IPS-20b (cell line): Measurements from ENCODE around the gene SIK2.
"Not testable (repeated sequence)": the region's sequence is repeated elsewhere in the genome, so short reads cannot be mapped to it uniquely, and the experiment has no call there.

Experiments
- H3K27ac ChIP-seq: one replicate; pipeline ENCODE4 v1.5.1; 2013; ENCODE audit warnings: low read length
- H3K27me3 ChIP-seq: 2 replicates; pipeline ENCODE4 v1.6.1; 2013; ENCODE audit warnings: mild to moderate bottlenecking, low read length, inconsistent platforms; ENCODE audit not compliant: insufficient read depth
- H3K36me3 ChIP-seq: 2 replicates; pipeline ENCODE4 v1.6.1; 2013; ENCODE audit warnings: low read depth, mild to moderate bottlenecking, inconsistent platforms, low read length, moderate library complexity; ENCODE audit not compliant: insufficient read depth
- H3K4me1 ChIP-seq: 2 replicates; pipeline ENCODE4 v1.6.1; 2013; ENCODE audit warnings: mild to moderate bottlenecking, control low read depth, inconsistent platforms, low read length, moderate library complexity; ENCODE audit not compliant: insufficient read depth
- H3K4me3 ChIP-seq: 2 replicates; pipeline ENCODE4 v1.5.1; 2013; ENCODE audit warnings: mild to moderate bottlenecking, low read length, inconsistent platforms
- H3K9ac ChIP-seq: 2 replicates; pipeline ENCODE4 v1.6.1; 2013; ENCODE audit warnings: low read depth, mild to moderate bottlenecking, inconsistent platforms, low read length, moderate library complexity
- H3K9me3 ChIP-seq: 2 replicates; pipeline ENCODE4 v1.6.1; 2013; ENCODE audit warnings: mild to moderate bottlenecking, low read depth, low read length, inconsistent platforms; ENCODE audit not compliant: insufficient read depth

SIK2 gene

GRCh38 chr11:111714522-111714921 is 112.3 kb downstream of the SIK2 start:
- peaks cover 7% of the 10 kb centered on the region; the same call in 1 of the 2 replicates for H3K4me1 ChIP-seq
- peaks cover 21% of the 10 kb centered on the region for H3K36me3 ChIP-seq
- no peak overlapping the region for H3K9ac ChIP-seq
- H3K27ac ChIP-seq = no peak overlapping the region
- H3K27me3 ChIP-seq = no peaks in the 10 kb centered on the region
- no peaks in the 10 kb centered on the region for H3K9me3 ChIP-seq
- H3K4me3 ChIP-seq = no peak overlapping the region

- no peaks in the 10 kb centered on the region for H3K27me3 ChIP-seq
- peaks cover 7% of the 10 kb centered on the region; the same call in 1 of the 2 replicates for H3K4me1 ChIP-seq
- H3K36me3 ChIP-seq = peaks cover 28% of the 10 kb centered on the region
- H3K4me3 ChIP-seq = no peak overlapping the region
- H3K9me3 ChIP-seq = no peaks in the 10 kb centered on the region
- H3K27ac ChIP-seq = no peak overlapping the region
- no peak overlapping the region for H3K9ac ChIP-seq
Measured at GRCh38 chr11:111715142-111715816, 113.0 kb downstream of the SIK2 start.

GRCh38 chr11:111717660-111718059 is 115.4 kb downstream of the SIK2 start:
- H3K27ac ChIP-seq, H3K4me1 ChIP-seq, H3K9me3 ChIP-seq, H3K4me3 ChIP-seq, H3K9ac ChIP-seq, H3K27me3 ChIP-seq: not testable (repeated sequence)
- peaks cover 45% of the 10 kb centered on the region for H3K36me3 ChIP-seq

- no peaks in the 10 kb centered on the region for H3K27me3 ChIP-seq
- no peak overlapping the region for H3K4me3 ChIP-seq
- H3K9me3 ChIP-seq = no peaks in the 10 kb centered on the region
- no peak overlapping the region for H3K9ac ChIP-seq
- H3K36me3 ChIP-seq = peaks cover 46% of the 10 kb centered on the region
- no peak overlapping the region for H3K27ac ChIP-seq
- H3K4me1 ChIP-seq = peaks cover 9% of the 10 kb centered on the region; the same call in 1 of the 2 replicates
Measured at GRCh38 chr11:111718436-111718835, 116.2 kb downstream of the SIK2 start.

GRCh38 chr11:111718859-111719258 is 116.6 kb downstream of the SIK2 start:
- Histone ChIP-seq H3K4me3 (no peak overlapping the region), H3K9ac (no peak overlapping the region), H3K36me3 (peaks cover 44% of the 10 kb centered on the region), H3K27ac (no peak overlapping the region), H3K4me1 (peaks cover 9% of the 10 kb centered on the region; the same call in 1 of the 2 replicates), H3K27me3 (no peaks in the 10 kb centered on the region), H3K9me3 (no peaks in the 10 kb centered on the region)

- no peak overlapping the region for H3K27ac ChIP-seq
- no peak overlapping the region for H3K4me3 ChIP-seq
- H3K9me3 ChIP-seq = no peaks in the 10 kb centered on the region
- peaks cover 9% of the 10 kb centered on the region; the same call in 1 of the 2 replicates for H3K4me1 ChIP-seq
- H3K9ac ChIP-seq = no peak overlapping the region
- H3K36me3 ChIP-seq = peaks cover 43% of the 10 kb centered on the region
- no peaks in the 10 kb centered on the region for H3K27me3 ChIP-seq
Measured at GRCh38 chr11:111719379-111719778, 117.1 kb downstream of the SIK2 start.

GRCh38 chr11:111720801-111721494 is 118.7 kb downstream of the SIK2 start:
- no peak overlapping the region for H3K27ac ChIP-seq
- H3K27me3 ChIP-seq = no peaks in the 10 kb centered on the region
- no peak overlapping the region for H3K4me3 ChIP-seq
- no peaks in the 10 kb centered on the region for H3K9me3 ChIP-seq
- H3K36me3 ChIP-seq = peaks cover 58% of the 10 kb centered on the region
- peaks cover 9% of the 10 kb centered on the region; the same call in 1 of the 2 replicates for H3K4me1 ChIP-seq
- no peak overlapping the region for H3K9ac ChIP-seq

GRCh38 chr11:111722501-111722900 is 120.3 kb downstream of the SIK2 start:
- H3K36me3 ChIP-seq = peaks cover 61% of the 10 kb centered on the region

GRCh38 chr11:111723595-111723994 is 121.3 kb downstream of the SIK2 start:
- peaks cover 66% of the 10 kb centered on the region for H3K36me3 ChIP-seq
- no peak overlapping the region for H3K27ac ChIP-seq
- no peak overlapping the region for H3K9ac ChIP-seq
- peaks cover 7% of the 10 kb centered on the region; the same call in 1 of the 2 replicates for H3K4me1 ChIP-seq
- no peak overlapping the region for H3K4me3 ChIP-seq
- H3K27me3 ChIP-seq = no peaks in the 10 kb centered on the region
- no peaks in the 10 kb centered on the region for H3K9me3 ChIP-seq

More at GRCh38 chr11:111722501-111722900, 120.3 kb downstream of the SIK2 start:
- Histone ChIP-seq H3K4me3 (no peak overlapping the region), H3K9ac (no peak overlapping the region), H3K9me3 (no peaks in the 10 kb centered on the region), H3K27me3 (no peaks in the 10 kb centered on the region), H3K4me1 (peaks cover 9% of the 10 kb centered on the region; the same call in 1 of the 2 replicates), H3K27ac (no peak overlapping the region)

GRCh38 chr11:111724615-111725129 is 122.4 kb downstream of the SIK2 start:
- peaks cover 63% of the 10 kb centered on the region for H3K36me3 ChIP-seq
- H3K27me3 ChIP-seq = no peaks in the 10 kb centered on the region
- peaks cover 2% of the 10 kb centered on the region; the same call in 1 of the 2 replicates for H3K4me1 ChIP-seq
- no peak overlapping the region for H3K27ac ChIP-seq
- H3K9ac ChIP-seq = no peak overlapping the region
- no peak overlapping the region for H3K4me3 ChIP-seq
- H3K9me3 ChIP-seq = no peaks in the 10 kb centered on the region

- H3K9me3 ChIP-seq = no peaks in the 10 kb centered on the region
- no peaks in the 10 kb centered on the region for H3K27me3 ChIP-seq
- no peak overlapping the region for H3K27ac ChIP-seq
- peaks cover 2% of the 10 kb centered on the region; the same call in 1 of the 2 replicates for H3K4me1 ChIP-seq
- peaks cover 54% of the 10 kb centered on the region for H3K36me3 ChIP-seq
- no peak overlapping the region for H3K4me3 ChIP-seq
- no peak overlapping the region for H3K9ac ChIP-seq
Measured at GRCh38 chr11:111725621-111726020, 123.4 kb downstream of the SIK2 start.
